Upper lobe of left lung (tissue), 6 donors: ENCODE results near the gene PRKCA. TPM values are rescaled to one million over a fixed set of nuclear protein-coding genes. Genes with fewer than 3 reads are reported as not detected.
A peak's percentile ranks its signal among the peaks of the same experiment; 100 is the strongest.

Experiments
- ATAC-seq, 2 donors: fragments of 200-7000 bp; cut with Tn5 transposase; one replicate each; pipeline ENCODE4 v1.9.1; 2022; ENCODE audit warnings: mild to moderate bottlenecking in 2 of 2, moderate library complexity in 2 of 2; ENCODE audit not compliant: low FRiP score in 2 of 2
- DNase-seq, 2 donors: peaks; one replicate each; pipeline ENCODE4 v3.0.0-alpha.2; 2019 to 2020
- H3K27ac ChIP-seq, 4 donors: fragments of 200-600 bp; sonication (generic); one replicate each; pipeline ENCODE4 v1.5.1; 2016 to 2019
- H3K27me3 ChIP-seq, 4 donors: fragments of 200-600 bp; sonication (generic); one replicate each; pipeline ENCODE4 v1.5.1; 2017 to 2019
- H3K36me3 ChIP-seq, 4 donors: fragments of 200-600 bp; sonication (generic); one replicate each; pipeline ENCODE4 v1.5.1; 2016 to 2019
- H3K4me1 ChIP-seq, 4 donors: fragments of 200-600 bp; sonication (generic); one replicate each; pipeline ENCODE4 v1.5.1; 2018 to 2019
- H3K4me3 ChIP-seq, 4 donors: fragments of 200-600 bp; sonication (generic); one replicate each; pipeline ENCODE4 v1.5.1; 2017 to 2019; ENCODE audit warnings: mild to moderate bottlenecking in 2 of 4, moderate library complexity in 1 of 4
- H3K9me3 ChIP-seq, 4 donors: fragments of 200-600 bp; sonication (generic); one replicate each; pipeline ENCODE4 v1.5.1; 2018 to 2019
- EP300 ChIP-seq, 4 donors: sonication (generic); formaldehyde crosslinking; IDR thresholded peaks; one replicate each; pipeline ENCODE4 v1.5.1; 2017; ENCODE audit warnings: antibody characterized with exemption in 4 of 4, control low read depth in 2 of 4
- POLR2A ChIP-seq, 4 donors: fragments of 450-650 bp; IDR thresholded peaks; one replicate each; pipeline ENCODE4 v1.5.1; 2016 to 2017; ENCODE audit warnings: antibody characterized with exemption in 4 of 4, mild to moderate bottlenecking in 2 of 4
- POLR2AphosphoS5 ChIP-seq, 2 donors: sonication (generic); formaldehyde crosslinking; IDR thresholded peaks; one replicate each; pipeline ENCODE4 v1.5.1; 2017; ENCODE audit warnings: antibody characterized with exemption in 2 of 2
- WGBS, 2 donors: methylation state at CpG; one replicate each; pipeline ENCODE4 v1.1.5; 2017 to 2018; 5-methylcytosine and 5-hydroxymethylcytosine counted together
- total RNA-seq, 6 donors: library from RNA; depleted of rRNA in 4 of 6; stranded (reverse); fragments of >200 nt in 4 of 6; gene quantifications; one replicate each; pipeline versions ENCODE4 v1.1.0 to v1.2.1, GENCODE V29; 2016 to 2021
- TF ChIP-seq, protein P1 (sequence below), 6 experiments: fragments of 450-650 bp in 4 of 6; fragments of 200-600 bp in 2 of 6; sonication (generic) in 2 of 6; IDR thresholded peaks; one replicate each; pipeline ENCODE4 v1.5.1; 2016 to 2019; ENCODE audit warnings: antibody characterized with exemption in 6 of 6
- donor health status: DM: no; HTN: no; CAD: no; lungs with moderate emphysema.
- donor health status: DM: no; HTN: yes; CAD: no; lungs with severe emphysema.

Gene PRKCA
- total RNA-seq, 6 donors from 2014 or later = 10.9 to 29.3 (median 18.0) TPM

DNA sequence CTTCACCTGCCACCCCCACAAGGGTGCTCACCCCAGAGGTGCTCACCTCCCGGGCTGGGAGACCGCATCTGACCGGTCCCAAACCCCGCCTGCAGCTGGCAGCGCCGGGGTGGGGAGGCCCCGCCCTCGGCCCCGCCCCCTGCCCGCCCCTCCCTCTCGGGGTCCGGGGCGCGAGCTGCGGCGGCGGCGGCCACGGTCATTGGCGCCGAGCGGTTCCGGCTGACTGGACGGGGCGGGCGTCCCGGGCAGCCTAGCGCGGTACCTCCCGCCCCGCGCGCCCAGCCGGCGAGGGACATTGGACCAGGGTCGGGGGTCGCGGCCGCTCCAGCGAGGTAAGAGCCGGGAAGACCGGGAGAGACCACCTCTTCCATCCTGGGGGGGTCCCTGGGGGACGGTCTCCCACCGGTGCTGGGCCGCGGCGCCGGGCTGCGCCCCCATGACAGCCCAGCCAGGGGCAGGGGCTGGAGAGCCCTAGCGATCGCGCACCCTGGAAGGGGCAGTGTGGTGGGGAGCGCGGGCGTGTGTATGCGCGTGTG is 532.6 kb downstream of the PRKCA start, which contains the start of gene CACNG5:
Gene CACNG5 (plus strand): TSS at position 199 of the 536 bp plus-strand sequence. CDS start 42,216 bp downstream, outside the sequence.
- H3K27me3 ChIP-seq = peaks cover 0 to 11% (median 4%) of the 10 kb centered on the region in 4 donors
- ATAC-seq = no peak
- no peaks in the 10 kb centered on the region for H3K36me3 ChIP-seq
- no peak within 1 kb of the TSS for H3K4me3 ChIP-seq
- peaks cover 0 to 7% (median 0%) of the 10 kb centered on the region in 4 donors for H3K4me1 ChIP-seq
- TF ChIP-seq EP300 (IDR thresholded peaks at IDR 0.05) = no peak
- no peak for TF ChIP-seq POLR2A (IDR thresholded peaks at IDR 0.05)
- TF ChIP-seq, protein P1, sequence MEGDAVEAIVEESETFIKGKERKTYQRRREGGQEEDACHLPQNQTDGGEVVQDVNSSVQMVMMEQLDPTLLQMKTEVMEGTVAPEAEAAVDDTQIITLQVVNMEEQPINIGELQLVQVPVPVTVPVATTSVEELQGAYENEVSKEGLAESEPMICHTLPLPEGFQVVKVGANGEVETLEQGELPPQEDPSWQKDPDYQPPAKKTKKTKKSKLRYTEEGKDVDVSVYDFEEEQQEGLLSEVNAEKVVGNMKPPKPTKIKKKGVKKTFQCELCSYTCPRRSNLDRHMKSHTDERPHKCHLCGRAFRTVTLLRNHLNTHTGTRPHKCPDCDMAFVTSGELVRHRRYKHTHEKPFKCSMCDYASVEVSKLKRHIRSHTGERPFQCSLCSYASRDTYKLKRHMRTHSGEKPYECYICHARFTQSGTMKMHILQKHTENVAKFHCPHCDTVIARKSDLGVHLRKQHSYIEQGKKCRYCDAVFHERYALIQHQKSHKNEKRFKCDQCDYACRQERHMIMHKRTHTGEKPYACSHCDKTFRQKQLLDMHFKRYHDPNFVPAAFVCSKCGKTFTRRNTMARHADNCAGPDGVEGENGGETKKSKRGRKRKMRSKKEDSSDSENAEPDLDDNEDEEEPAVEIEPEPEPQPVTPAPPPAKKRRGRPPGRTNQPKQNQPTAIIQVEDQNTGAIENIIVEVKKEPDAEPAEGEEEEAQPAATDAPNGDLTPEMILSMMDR (IDR thresholded peaks at IDR 0.05) = no peak
- TF ChIP-seq POLR2AphosphoS5 (IDR thresholded peaks at IDR 0.05) = no peak
- H3K9me3 ChIP-seq = no peaks in the 10 kb centered on the region
- peak in 1 of 2 donors; percentile 79 for DNase-seq
- no peak within 1 kb of the TSS for H3K27ac ChIP-seq
- 40% methylated on average over 4 of the region's 57 CpGs; no CpG with 5 or more reads in 1 of the 2 donors for WGBS, 2 donors

DNA sequence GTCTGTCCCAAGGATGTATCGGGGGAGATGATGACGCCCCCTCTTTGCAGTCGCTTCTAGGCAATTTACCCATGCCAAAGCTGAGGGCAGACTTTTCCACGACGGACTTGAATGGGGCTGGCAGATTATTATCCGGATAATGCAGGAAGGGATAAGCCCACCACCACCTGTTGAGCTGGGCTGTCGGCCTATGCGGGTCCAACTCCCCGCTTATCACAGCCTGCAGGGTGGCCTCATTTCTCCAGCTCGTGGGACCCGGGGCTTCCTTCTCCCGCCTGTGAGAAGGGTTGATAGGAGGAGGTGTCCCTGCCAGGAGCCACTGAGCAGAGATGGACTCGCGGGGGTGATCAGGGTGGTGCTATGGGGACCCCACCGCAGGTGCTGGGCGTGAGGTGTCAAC is 533.1 kb downstream of the PRKCA start:
- DNase-seq = no peak
- peaks cover 0 to 11% (median 4%) of the 10 kb centered on the region in 4 donors for H3K27me3 ChIP-seq
- H3K4me3 ChIP-seq = no peak overlapping the region
- no peaks in the 10 kb centered on the region for H3K9me3 ChIP-seq
- H3K36me3 ChIP-seq = no peaks in the 10 kb centered on the region
- ATAC-seq = no peak
- no peak overlapping the region for H3K27ac ChIP-seq
- WGBS, 2 donors = 40 to 83% methylated on average over 4 to 13 of the region's 16 CpGs
- TF ChIP-seq POLR2A (IDR thresholded peaks at IDR 0.05) = no peak
- TF ChIP-seq, protein P1 (IDR thresholded peaks at IDR 0.05) = no peak
- no peak for TF ChIP-seq EP300 (IDR thresholded peaks at IDR 0.05)
- TF ChIP-seq POLR2AphosphoS5 (IDR thresholded peaks at IDR 0.05) = no peak
- H3K4me1 ChIP-seq = peaks cover 0 to 7% (median 0%) of the 10 kb centered on the region in 4 donors

DNA sequence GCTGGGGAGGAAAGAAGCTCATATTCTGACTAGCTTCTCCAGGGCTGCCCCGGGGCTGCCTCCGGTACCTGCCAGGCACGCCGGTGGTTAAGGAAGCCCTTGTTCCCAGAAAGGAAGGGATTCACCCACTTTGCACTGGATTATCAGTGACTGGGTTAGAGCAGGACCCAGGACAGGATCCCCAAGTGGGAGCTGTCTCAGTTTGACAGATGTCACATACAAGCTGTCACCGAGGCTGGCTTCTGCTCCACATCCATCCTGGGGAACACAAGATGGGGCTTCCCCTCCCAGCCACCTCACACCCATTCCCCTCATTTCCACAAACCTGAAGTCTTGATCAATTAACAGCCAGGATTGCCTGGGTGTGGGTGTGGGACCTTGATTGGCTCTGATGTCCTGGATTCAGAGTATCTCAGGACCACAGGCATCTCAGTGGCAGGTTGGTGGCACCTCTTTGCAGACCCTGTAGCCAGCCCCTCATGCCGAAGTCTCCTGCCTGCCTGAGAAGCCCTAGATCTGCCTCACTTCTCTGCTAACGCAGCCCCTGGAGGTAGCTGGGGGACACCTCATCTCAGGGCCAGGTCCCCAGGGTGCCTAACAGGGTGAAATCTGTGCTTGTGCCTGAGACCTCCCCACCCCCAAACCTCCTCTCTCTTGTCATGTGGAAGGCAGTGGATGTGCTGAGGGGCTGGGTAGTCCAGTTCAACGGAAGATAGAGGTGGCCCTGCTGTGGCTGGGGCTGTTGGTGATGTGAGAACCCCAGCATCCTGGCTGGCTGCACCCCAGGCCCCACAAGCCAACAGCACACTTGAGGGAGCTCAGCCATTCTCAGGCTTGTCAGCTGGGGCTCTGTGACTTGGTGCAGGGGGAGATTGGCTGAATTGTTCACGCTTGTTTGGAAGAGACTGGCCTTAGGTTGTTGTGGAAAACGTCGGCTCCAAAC is 533.9 kb downstream of the PRKCA start:
- peaks cover 0 to 7% (median 0%) of the 10 kb centered on the region in 4 donors for H3K4me1 ChIP-seq
- ATAC-seq = no peak
- H3K4me3 ChIP-seq = no peak overlapping the region
- 68 to 75% methylated on average over 8 to 11 of the region's 11 CpGs for WGBS, 2 donors
- H3K27ac ChIP-seq = no peak overlapping the region
- no peaks in the 10 kb centered on the region for H3K36me3 ChIP-seq
- no peak for DNase-seq
- peaks cover 0 to 11% (median 4%) of the 10 kb centered on the region in 4 donors for H3K27me3 ChIP-seq
- H3K9me3 ChIP-seq = no peaks in the 10 kb centered on the region
- TF ChIP-seq EP300 (IDR thresholded peaks at IDR 0.05) = no peak
- TF ChIP-seq, protein P1 (IDR thresholded peaks at IDR 0.05) = no peak
- no peak for TF ChIP-seq POLR2AphosphoS5 (IDR thresholded peaks at IDR 0.05)
- no peak for TF ChIP-seq POLR2A (IDR thresholded peaks at IDR 0.05)

DNA sequence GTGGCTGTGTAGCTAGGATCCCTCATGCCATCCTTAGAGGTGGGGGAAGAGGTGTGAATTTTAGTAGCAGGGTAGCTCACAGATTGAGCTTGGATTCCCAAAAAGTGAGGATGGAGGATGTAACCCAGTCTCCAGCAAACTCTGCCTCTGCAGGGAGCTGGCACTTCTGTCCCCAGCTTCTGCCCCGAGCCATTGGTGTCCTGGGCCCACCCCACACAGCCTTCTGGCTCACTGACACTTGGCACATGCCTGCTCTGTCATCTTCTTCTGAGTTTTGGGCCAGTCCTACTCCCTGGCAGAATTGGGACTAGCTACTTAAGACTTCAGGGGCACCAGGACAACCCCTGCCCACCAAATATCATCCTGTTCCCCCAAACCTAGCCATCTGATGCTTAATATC is 534.8 kb downstream of the PRKCA start:
- no peak overlapping the region for H3K4me3 ChIP-seq
- DNase-seq (no peak), ATAC-seq (no peak)
- H3K36me3 ChIP-seq = no peaks in the 10 kb centered on the region
- 60 to 67% methylated on average over 1 of the region's 1 CpG for WGBS, 2 donors
- TF ChIP-seq EP300 (IDR thresholded peaks at IDR 0.05) (no peak), POLR2A (IDR thresholded peaks at IDR 0.05) (no peak), POLR2AphosphoS5 (IDR thresholded peaks at IDR 0.05) (no peak)
- TF ChIP-seq, protein P1 (IDR thresholded peaks at IDR 0.05) = no peak
- H3K27ac ChIP-seq = no peak overlapping the region
- H3K9me3 ChIP-seq = no peaks in the 10 kb centered on the region
- peaks cover 0 to 7% (median 0%) of the 10 kb centered on the region in 4 donors for H3K4me1 ChIP-seq
- peaks cover 0 to 11% (median 4%) of the 10 kb centered on the region in 4 donors for H3K27me3 ChIP-seq
